Endodermal cell (in vitro differentiated cells): ENCODE measurements around the gene ACOT8. TPM values are rescaled to one million over a fixed set of nuclear protein-coding genes. Genes with fewer than 3 reads are reported as not detected.

Experiments used
- DNase-seq: peaks from one replicate; pipeline ENCODE4 v3.0.0-alpha.2; 2017
- H3K27ac ChIP-seq: 2 replicates; pipeline ENCODE4 v1.5.1; 2013; ENCODE audit warnings: mild to moderate bottlenecking, low read depth, low read length, moderate library complexity
- H3K27me3 ChIP-seq: 2 replicates; pipeline ENCODE4 v1.6.1; 2013; ENCODE audit warnings: mild to moderate bottlenecking, low read length, moderate library complexity; ENCODE audit not compliant: insufficient read depth, control insufficient read depth, poor library complexity, severe bottlenecking
- H3K36me3 ChIP-seq: 2 replicates; pipeline ENCODE4 v1.7.0; 2013; ENCODE audit warnings: mild to moderate bottlenecking, low read length, moderate library complexity; ENCODE audit not compliant: control insufficient read depth, insufficient read depth
- H3K4me1 ChIP-seq: one replicate; pipeline ENCODE4 v1.7.0; 2013; ENCODE audit warnings: low read length; ENCODE audit not compliant: control insufficient read depth, insufficient read depth
- H3K4me3 ChIP-seq: 2 replicates; pipeline ENCODE4 v1.5.1; 2013; ENCODE audit warnings: mild to moderate bottlenecking, low read length, moderate library complexity
- H3K9ac ChIP-seq: 2 replicates; pipeline ENCODE4 v1.6.1; 2013; ENCODE audit warnings: mild to moderate bottlenecking, low read length, moderate library complexity; ENCODE audit not compliant: poor library complexity, severe bottlenecking; ENCODE audit errors: extremely low read depth
- H3K9me3 ChIP-seq: 2 replicates; pipeline ENCODE4 v1.6.1; 2013; ENCODE audit warnings: mild to moderate bottlenecking, low read length, moderate library complexity; ENCODE audit not compliant: control insufficient read depth
- H3K27ac Mint-ChIP-seq: 2 replicates; pipeline ENCODE4 v1.8.0; 2020; ENCODE audit warnings: mixed read lengths
- H3K27me3 Mint-ChIP-seq: 2 replicates; pipeline ENCODE4 v1.8.0; 2021; ENCODE audit warnings: mild to moderate bottlenecking, mixed read lengths; ENCODE audit not compliant: insufficient read depth
- H3K36me3 Mint-ChIP-seq: 2 replicates; pipeline ENCODE4 v1.8.0; 2020; ENCODE audit warnings: low read depth, mixed read lengths
- H3K4me1 Mint-ChIP-seq: 2 replicates; pipeline ENCODE4 v1.8.0; 2020; ENCODE audit warnings: mixed read lengths
- H3K4me3 Mint-ChIP-seq: 2 replicates; pipeline ENCODE4 v1.8.0; 2020; ENCODE audit warnings: mild to moderate bottlenecking, moderate library complexity, mixed read lengths
- H3K9me3 Mint-ChIP-seq: 2 replicates; pipeline ENCODE4 v1.8.0; 2020; ENCODE audit warnings: mild to moderate bottlenecking, mixed read lengths
- WGBS, 2 experiments: methylation state at CpG; one replicate each; pipeline versions ENCODE4 v1.1.5 to v1.1.7; 2013; ENCODE audit warnings: missing lambda C conversion rate in 2 of 2, mixed read lengths in 1 of 2; ENCODE audit not compliant: insufficient coverage in 1 of 2, insufficient read length in 1 of 2; 5-methylcytosine and 5-hydroxymethylcytosine counted together
- total RNA-seq, 2 donors: library from RNA; stranded (reverse); fragmentation: NEBNext Ultra II Directional in 1 of 2; extraction: Animal tissue kit (Norgen Biotek cat#: 25700) in 1 of 2; gene quantifications; 2 replicates in 1 of 2; 3 replicates in 1 of 2; pipeline ENCODE4 v1.2.1, GENCODE V29; 2021
- TF ChIP-seq, protein P1 (sequence below): fragments of 200-600 bp; sonication (generic); conservative IDR thresholded peaks from 2 replicates; pipeline ENCODE4 v1.5.0; 2021; ENCODE audit warnings: antibody characterized with exemption, mild to moderate bottlenecking

ACOT8 gene
- total RNA-seq, 2 donors from 2014 or later: 24.3 to 27.9 TPM

DNA sequence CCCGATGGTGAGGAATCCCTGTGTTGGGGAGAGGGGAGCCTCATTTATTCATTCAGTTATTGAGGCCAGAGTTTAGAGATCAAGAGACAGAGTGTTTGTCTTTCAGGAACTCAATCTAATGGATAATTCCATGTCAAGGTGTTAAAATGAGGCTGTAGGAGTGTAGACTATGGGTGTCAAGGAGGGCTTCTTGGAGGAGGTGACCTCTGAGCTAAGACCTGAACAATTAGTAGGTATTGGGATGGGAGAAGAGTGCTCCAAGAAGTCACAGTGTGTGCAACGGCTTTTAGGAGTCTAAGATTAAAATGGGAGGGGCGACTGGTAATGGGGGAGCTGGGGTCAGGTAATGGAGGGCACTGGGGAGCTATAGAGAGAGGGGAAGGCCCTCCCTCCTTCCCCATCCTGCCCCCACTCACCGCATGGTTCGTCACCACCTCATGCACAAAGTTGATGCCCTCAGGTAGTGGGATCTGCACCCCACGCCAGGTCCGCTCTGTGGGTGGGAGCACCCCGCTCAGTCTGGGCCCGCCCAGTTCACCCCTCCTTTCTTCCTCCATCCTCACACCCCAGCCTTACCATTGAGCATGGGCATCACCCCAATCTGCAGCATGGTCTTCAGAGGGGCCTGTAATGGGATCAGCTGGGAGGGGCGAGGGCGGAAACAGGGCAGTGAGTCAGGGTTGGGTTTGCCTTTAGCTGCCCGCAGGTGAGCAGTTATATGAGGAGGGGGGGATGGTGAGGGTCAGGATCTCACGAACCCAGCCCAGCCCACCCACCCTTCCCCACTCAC, 42.0 kb upstream of the ACOT8 start:
- Histone ChIP-seq H3K27me3 (no peaks in the 10 kb centered on the region), H3K9me3 (no peaks in the 10 kb centered on the region), H3K4me1 (no peaks in the 10 kb centered on the region), H3K36me3 (peaks cover 66% of the 10 kb centered on the region), H3K27ac (no peak overlapping the region), H3K4me3 (no peak overlapping the region), H3K9ac (no peak overlapping the region)
- WGBS, 2 experiments: 84 to 94% methylated on average over 5 to 12 of the region's 13 CpGs
- TF ChIP-seq, protein P1, sequence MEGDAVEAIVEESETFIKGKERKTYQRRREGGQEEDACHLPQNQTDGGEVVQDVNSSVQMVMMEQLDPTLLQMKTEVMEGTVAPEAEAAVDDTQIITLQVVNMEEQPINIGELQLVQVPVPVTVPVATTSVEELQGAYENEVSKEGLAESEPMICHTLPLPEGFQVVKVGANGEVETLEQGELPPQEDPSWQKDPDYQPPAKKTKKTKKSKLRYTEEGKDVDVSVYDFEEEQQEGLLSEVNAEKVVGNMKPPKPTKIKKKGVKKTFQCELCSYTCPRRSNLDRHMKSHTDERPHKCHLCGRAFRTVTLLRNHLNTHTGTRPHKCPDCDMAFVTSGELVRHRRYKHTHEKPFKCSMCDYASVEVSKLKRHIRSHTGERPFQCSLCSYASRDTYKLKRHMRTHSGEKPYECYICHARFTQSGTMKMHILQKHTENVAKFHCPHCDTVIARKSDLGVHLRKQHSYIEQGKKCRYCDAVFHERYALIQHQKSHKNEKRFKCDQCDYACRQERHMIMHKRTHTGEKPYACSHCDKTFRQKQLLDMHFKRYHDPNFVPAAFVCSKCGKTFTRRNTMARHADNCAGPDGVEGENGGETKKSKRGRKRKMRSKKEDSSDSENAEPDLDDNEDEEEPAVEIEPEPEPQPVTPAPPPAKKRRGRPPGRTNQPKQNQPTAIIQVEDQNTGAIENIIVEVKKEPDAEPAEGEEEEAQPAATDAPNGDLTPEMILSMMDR: no peak
- Mint-ChIP-seq H3K36me3 (peaks cover 51% of the 10 kb centered on the region), H3K4me1 (no peaks in the 10 kb centered on the region), H3K9me3 (no peaks in the 10 kb centered on the region), H3K27me3 (no peaks in the 10 kb centered on the region), H3K27ac (no peak overlapping the region), H3K4me3 (no peak overlapping the region)
- DNase-seq: no peak

DNA sequence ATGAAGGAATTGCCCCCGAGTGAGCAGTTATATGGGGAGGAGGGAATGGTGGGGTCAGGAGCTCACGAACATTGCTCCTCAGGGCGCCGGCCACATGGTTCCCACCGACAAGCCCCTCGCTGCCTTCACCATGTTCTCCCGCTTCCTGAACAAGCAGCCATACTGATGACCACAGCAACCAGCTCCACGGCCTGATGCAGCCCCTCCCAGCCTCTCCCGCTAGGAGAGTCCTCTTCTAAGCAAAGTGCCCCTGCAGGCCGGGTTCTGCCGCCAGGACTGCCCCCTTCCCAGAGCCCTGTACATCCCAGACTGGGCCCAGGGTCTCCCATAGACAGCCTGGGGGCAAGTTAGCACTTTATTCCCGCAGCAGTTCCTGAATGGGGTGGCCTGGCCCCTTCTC, 41.1 kb upstream of the ACOT8 start:
- Mint-ChIP-seq H3K9me3 (no peaks in the 10 kb centered on the region), H3K4me3 (no peak overlapping the region), H3K4me1 (no peaks in the 10 kb centered on the region), H3K27me3 (no peaks in the 10 kb centered on the region), H3K27ac (no peak overlapping the region), H3K36me3 (peaks cover 48% of the 10 kb centered on the region)
- no peak overlapping the region for H3K9ac ChIP-seq
- WGBS, 2 experiments: 90 to 100% methylated on average over 5 to 12 of the region's 12 CpGs
- H3K4me1 ChIP-seq: no peaks in the 10 kb centered on the region
- no peaks in the 10 kb centered on the region for H3K9me3 ChIP-seq
- H3K36me3 ChIP-seq: peaks cover 66% of the 10 kb centered on the region
- TF ChIP-seq, protein P1: no peak
- no peak overlapping the region for H3K4me3 ChIP-seq
- DNase-seq: no peak
- H3K27me3 ChIP-seq: no peaks in the 10 kb centered on the region
- H3K27ac ChIP-seq: no peak overlapping the region

DNA sequence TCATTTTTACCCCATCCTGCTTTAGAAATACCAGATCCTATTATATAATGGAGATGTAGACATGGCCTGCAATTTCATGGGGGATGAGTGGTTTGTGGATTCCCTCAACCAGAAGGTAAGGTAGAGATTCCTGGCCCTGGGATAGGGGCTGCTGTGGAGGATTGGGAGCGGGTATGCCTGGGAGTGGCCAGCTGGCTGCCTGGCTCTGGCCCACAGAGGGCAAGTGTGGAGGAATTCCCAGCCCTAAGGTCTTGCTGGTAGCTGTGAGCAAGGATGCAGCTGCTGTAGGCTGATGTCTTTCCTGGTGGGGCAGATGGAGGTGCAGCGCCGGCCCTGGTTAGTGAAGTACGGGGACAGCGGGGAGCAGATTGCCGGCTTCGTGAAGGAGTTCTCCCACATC, 40.5 kb upstream of the ACOT8 start:
- Mint-ChIP-seq H3K4me1 (no peaks in the 10 kb centered on the region), H3K27me3 (no peaks in the 10 kb centered on the region), H3K4me3 (no peak overlapping the region), H3K36me3 (peaks cover 47% of the 10 kb centered on the region), H3K27ac (no peak overlapping the region), H3K9me3 (no peaks in the 10 kb centered on the region)
- Histone ChIP-seq H3K4me3 (no peak overlapping the region), H3K4me1 (no peaks in the 10 kb centered on the region), H3K36me3 (peaks cover 66% of the 10 kb centered on the region), H3K9ac (no peak overlapping the region), H3K9me3 (no peaks in the 10 kb centered on the region), H3K27ac (no peak overlapping the region), H3K27me3 (no peaks in the 10 kb centered on the region)
- TF ChIP-seq, protein P1: no peak
- no peak for DNase-seq
- WGBS, 2 experiments: 94 to 98% methylated on average over 6 to 7 of the region's 7 CpGs
